Esophagus (tissue), 2 donors: ENCODE results near the gene USP17L10. TPM values are rescaled to one million over a fixed set of nuclear protein-coding genes. Genes with fewer than 3 reads are reported as not detected.
"Not testable (repeated sequence)": the region's sequence is repeated elsewhere in the genome, so short reads cannot be mapped to it uniquely, and the experiment has no call there.

ENCODE experiments used
- H3K27ac ChIP-seq, 2 donors: one replicate each; pipeline ENCODE4 v1.5.1; 2013; ENCODE audit warnings: low read depth in 2 of 2, mild to moderate bottlenecking in 2 of 2, inconsistent platforms in 1 of 2, low read length in 1 of 2, moderate library complexity in 1 of 2
- H3K27me3 ChIP-seq, 2 donors: one replicate each; pipeline ENCODE4 v1.6.1; 2013; ENCODE audit warnings: low read length in 2 of 2, control low read depth in 1 of 2, mild to moderate bottlenecking in 1 of 2; ENCODE audit not compliant: insufficient read depth in 2 of 2, control insufficient read depth in 1 of 2
- H3K36me3 ChIP-seq, 2 donors: one replicate each; pipeline ENCODE4 v1.6.1; 2013; ENCODE audit warnings: low read length in 1 of 2; ENCODE audit not compliant: control insufficient read depth in 2 of 2, insufficient read depth in 2 of 2
- H3K4me1 ChIP-seq, 2 donors: one replicate each; pipeline ENCODE4 v1.6.1; 2013; ENCODE audit warnings: low read length in 1 of 2; ENCODE audit not compliant: control insufficient read depth in 2 of 2, insufficient read depth in 2 of 2
- H3K4me3 ChIP-seq, 2 donors: one replicate each; pipeline ENCODE4 v1.5.1; 2013; ENCODE audit warnings: low read length in 2 of 2, mild to moderate bottlenecking in 2 of 2, low read depth in 1 of 2, moderate library complexity in 1 of 2
- H3K9me3 ChIP-seq, 2 donors: one replicate each; pipeline ENCODE4 v1.6.1; 2013; ENCODE audit warnings: mild to moderate bottlenecking in 2 of 2, low read depth in 1 of 2, low read length in 1 of 2, moderate library complexity in 1 of 2; ENCODE audit not compliant: control insufficient read depth in 2 of 2, insufficient read depth in 1 of 2
- WGBS, 2 donors: extraction: QIAGEN DNeasy Blood & Tissue Kit; methylation state at CpG; one replicate each; pipeline ENCODE4 v1.1.7; 2013; 5-methylcytosine and 5-hydroxymethylcytosine counted together
- polyA plus RNA-seq, 2 donors: library from polyadenylated mRNA; stranded (reverse); fragments of 200-250 nt; gene quantifications; one replicate each; pipeline ENCODE4 v1.2.3, GENCODE V29; 2013
- donor health status: healthy with polysubstance abuse.
- donor health status: Bipolar disorder and iron deficiency.

USP17L10 gene, protein sequence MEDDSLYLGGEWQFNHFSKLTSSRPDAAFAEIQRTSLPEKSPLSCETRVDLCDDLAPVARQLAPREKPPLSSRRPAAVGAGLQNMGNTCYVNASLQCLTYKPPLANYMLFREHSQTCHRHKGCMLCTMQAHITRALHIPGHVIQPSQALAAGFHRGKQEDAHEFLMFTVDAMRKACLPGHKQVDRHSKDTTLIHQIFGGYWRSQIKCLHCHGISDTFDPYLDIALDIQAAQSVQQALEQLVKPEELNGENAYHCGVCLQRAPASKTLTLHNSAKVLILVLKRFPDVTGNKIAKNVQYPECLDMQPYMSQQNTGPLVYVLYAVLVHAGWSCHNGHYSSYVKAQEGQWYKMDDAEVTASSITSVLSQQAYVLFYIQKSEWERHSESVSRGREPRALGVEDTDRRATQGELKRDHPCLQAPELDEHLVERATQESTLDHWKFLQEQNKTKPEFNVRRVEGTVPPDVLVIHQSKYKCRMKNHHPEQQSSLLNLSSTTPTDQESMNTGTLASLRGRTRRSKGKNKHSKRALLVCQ
- not detected for polyA plus RNA-seq

DNA sequence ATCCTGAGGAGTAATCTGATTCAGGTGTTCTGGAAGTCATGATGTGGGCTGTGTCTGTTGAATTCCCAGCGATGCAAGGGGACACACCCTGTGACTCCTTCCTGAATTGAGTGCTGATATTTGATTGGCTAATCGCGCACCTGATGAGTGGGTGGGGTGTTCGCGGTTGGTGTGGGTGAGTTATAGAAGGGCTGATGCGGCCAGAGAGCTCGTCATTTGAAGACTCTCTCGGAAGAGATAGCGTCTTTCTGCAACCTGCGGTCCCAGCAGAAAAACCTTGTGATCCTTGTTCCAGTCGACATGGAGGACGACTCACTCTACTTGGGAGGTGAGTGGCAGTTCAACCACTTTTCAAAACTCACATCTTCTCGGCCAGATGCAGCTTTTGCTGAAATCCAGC is at the start of gene USP17L10:
TSS of gene USP17L10 (plus strand) at position 301 of the 400 bp plus-strand sequence. CDS start at position 301, 0 bp downstream.
- 91% methylated on average over 12 of the region's 13 CpGs; no CpG with 5 or more reads in 1 of the 2 donors for WGBS, 2 donors
- not testable (repeated sequence) for H3K36me3 ChIP-seq, H3K4me1 ChIP-seq, H3K4me3 ChIP-seq, H3K27me3 ChIP-seq, H3K9me3 ChIP-seq, H3K27ac ChIP-seq

DNA sequence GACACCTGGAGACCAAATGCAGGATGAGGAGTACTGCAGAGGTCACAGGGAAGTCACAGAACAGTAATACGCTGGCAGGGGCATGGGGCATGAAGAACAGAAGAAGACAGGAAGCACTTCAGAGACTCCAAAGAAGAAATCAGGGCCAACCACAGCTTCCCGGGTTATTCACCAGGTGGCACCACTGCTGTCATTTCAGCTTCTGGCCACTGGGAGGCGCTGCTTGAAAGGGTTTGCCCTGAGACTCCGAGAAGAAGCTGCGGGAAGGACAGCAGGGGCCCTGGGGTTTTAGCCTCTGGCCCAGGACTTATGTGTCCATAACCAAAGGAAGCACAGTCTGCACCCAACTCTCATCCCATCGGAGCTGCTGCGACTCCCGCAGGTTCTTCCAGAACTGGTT is 44.5 kb upstream of the USP17L10 start:
- not testable (repeated sequence) for H3K9me3 ChIP-seq, H3K4me3 ChIP-seq, H3K27me3 ChIP-seq, H3K36me3 ChIP-seq, H3K27ac ChIP-seq, H3K4me1 ChIP-seq
- 20% methylated on average over 8 of the region's 8 CpGs; no CpG with 5 or more reads in 1 of the 2 donors for WGBS, 2 donors

DNA sequence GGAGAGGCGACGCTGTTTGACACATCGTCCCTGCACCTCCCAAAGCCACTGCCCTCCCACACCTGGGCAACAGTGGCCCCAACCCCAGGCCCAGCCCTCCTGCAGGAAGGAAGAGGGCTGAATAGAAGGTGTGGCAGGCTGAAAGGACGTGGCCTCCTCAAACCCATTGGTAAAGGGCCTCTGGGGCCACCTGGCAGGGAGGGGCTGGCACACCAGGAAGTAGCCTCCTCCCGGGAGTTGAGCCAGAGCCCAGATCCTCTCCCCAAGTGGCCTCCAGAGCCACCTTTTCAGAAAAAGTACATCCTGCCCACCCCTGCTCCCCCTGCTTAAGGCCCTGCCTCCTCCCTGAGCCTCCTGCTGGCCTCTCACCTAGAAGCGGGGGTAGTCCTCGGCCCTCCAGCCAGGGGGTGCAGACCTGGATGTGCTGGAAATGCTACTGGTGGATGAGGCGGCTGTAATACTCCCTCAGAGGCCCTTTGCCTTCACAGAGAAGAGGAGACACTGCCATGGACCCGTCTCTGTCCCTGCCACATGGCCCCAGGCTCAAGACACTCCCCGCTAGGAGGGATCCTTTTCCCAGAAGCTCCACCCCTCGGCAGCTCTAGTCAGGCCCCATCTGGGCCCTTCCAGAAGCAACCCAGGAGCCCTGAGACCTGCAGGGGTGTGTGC is 40.5 kb upstream of the USP17L10 start, which contains the start of gene FAM90A26:
TSS of gene FAM90A26 (plus strand) at position 619 of the 669 bp plus-strand sequence. CDS start 2,764 bp downstream, outside the sequence.
- WGBS, 2 donors: 76% methylated on average over 10 of the region's 11 CpGs; no CpG with 5 or more reads in 1 of the 2 donors
- H3K4me1 ChIP-seq, H3K4me3 ChIP-seq: not testable (repeated sequence)

DNA sequence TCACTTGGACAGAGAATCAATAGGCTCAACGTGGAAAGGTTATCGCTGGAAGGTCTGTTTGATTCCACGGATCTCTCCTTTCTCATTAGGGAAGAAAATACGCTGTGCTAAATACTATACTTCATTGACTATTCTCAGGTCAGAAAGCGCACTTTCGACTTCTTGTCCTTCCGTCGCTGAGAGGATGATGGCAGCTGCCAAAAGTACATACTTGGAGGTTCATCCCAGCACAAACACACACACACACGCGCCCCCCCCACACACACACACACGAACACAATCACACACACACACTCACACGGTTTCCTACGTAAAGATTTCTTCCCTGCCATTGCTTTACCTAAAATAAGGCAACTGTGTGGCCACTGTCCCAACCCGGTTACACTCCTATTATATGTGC is 4.2 kb downstream of the USP17L10 start:
- H3K4me1 ChIP-seq, H3K4me3 ChIP-seq, H3K27ac ChIP-seq, H3K36me3 ChIP-seq, H3K27me3 ChIP-seq, H3K9me3 ChIP-seq: not testable (repeated sequence)
- WGBS, 2 donors: 72 to 82% methylated on average over 11 of the region's 14 CpGs

More for the DNA sequence above, 40.5 kb upstream of the USP17L10 start, which contains the start of gene FAM90A26:
- H3K27me3 ChIP-seq, H3K36me3 ChIP-seq, H3K9me3 ChIP-seq, H3K27ac ChIP-seq: not testable (repeated sequence)

DNA sequence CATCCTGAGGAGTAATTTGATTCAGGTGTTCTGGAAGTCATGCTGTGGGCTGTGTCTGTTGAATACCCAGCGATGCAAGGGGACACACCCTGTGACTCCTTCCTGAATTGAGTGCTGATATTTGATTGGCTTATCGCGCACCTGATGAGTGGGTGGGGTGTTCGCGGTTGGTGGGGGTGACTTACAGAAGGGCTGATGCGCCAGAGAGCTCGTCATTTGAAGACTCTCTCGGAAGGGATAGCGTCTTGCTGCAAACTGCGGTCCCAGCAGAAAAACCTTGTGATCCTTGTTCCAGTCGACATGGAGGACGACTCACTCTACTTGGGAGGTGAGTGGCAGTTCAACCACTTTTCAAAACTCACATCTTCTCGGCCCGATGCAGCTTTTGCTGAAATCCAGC is 4.6 kb downstream of the USP17L10 start, which contains the start of gene USP17L11:
TSS of gene USP17L11 (plus strand) at position 301 of the 400 bp plus-strand sequence. CDS start at position 301, 0 bp downstream.
- 93% methylated on average over 10 of the region's 14 CpGs; no CpG with 5 or more reads in 1 of the 2 donors for WGBS, 2 donors
- not testable (repeated sequence) for H3K27ac ChIP-seq, H3K36me3 ChIP-seq, H3K27me3 ChIP-seq, H3K4me1 ChIP-seq, H3K9me3 ChIP-seq, H3K4me3 ChIP-seq

DNA sequence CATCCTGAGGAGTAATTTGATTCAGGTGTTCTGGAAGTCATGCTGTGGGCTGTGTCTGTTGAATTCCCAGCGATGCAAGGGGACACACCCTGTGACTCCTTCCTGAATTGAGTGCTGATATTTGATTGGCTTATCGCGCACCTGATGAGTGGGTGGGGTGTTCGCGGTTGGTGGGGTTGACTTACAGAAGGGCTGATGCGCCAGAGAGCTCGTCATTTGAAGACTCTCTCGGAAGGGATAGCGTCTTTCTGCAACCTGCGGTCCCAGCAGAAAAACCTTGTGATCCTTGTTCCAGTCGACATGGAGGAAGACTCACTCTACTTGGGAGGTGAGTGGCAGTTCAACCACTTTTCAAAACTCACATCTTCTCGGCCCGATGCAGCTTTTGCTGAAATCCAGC is 9.4 kb downstream of the USP17L10 start, which contains the start of gene USP17L12:
TSS of gene USP17L12 (plus strand) at position 301 of the 400 bp plus-strand sequence. CDS start at position 301, 0 bp downstream.
- H3K27ac ChIP-seq, H3K9me3 ChIP-seq, H3K4me1 ChIP-seq, H3K27me3 ChIP-seq, H3K36me3 ChIP-seq, H3K4me3 ChIP-seq: not testable (repeated sequence)
- WGBS, 2 donors: no CpG with 5 or more reads among the region's 13 CpGs

DNA sequence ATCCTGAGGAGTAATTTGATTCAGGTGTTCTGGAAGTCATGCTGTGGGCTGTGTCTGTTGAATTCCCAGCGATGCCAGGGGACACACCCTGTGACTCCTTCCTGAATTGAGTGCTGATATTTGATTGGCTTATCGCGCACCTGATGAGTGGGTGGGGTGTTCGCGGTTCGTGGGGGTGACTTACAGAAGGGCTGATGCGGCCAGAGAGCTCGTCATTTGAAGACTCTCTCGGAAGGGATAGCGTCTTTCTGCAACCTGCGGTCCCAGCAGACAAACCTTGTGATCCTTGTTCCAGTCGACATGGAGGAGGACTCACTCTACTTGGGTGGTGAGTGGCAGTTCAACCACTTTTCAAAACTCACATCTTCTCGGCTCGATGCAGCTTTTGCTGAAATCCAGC is 14.1 kb downstream of the USP17L10 start, which contains the start of gene USP17L13:
TSS of gene USP17L13 (plus strand) at position 301 of the 400 bp plus-strand sequence. CDS start at position 301, 0 bp downstream.
- H3K27ac ChIP-seq, H3K4me3 ChIP-seq, H3K36me3 ChIP-seq, H3K27me3 ChIP-seq, H3K4me1 ChIP-seq, H3K9me3 ChIP-seq: not testable (repeated sequence)
- WGBS, 2 donors: no CpG with 5 or more reads among the region's 14 CpGs

DNA sequence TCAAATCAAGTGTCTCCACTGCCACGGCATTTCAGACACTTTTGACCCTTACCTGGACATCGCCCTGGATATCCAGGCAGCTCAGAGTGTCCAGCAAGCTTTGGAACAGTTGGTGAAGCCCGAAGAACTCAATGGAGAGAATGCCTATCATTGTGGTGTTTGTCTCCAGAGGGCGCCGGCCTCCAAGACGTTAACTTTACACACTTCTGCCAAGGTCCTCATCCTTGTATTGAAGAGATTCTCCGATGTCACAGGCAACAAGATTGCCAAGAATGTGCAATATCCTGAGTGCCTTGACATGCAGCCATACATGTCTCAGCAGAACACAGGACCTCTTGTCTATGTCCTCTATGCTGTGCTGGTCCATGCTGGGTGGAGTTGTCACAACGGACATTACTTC is 19.8 kb downstream of the USP17L10 start:
- H3K36me3 ChIP-seq, H3K4me3 ChIP-seq, H3K9me3 ChIP-seq, H3K4me1 ChIP-seq, H3K27ac ChIP-seq, H3K27me3 ChIP-seq: not testable (repeated sequence)
- WGBS, 2 donors: 89 to 90% methylated on average over 4 to 6 of the region's 8 CpGs

DNA sequence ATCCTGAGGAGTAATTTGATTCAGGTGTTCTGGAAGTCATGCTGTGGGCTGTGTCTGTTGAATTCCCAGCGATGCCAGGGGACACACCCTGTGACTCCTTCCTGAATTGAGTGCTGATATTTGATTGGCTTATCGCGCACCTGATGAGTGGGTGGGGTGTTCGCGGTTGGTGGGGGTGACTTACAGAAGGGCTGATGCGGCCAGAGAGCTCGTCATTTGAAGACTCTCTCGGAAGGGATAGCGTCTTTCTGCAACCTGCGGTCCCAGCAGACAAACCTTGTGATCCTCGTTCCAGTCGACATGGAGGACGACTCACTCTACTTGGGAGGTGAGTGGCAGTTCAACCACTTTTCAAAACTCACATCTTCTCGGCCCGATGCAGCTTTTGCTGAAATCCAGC is 23.6 kb downstream of the USP17L10 start, which contains the start of gene USP17L15:
TSS of gene USP17L15 (plus strand) at position 301 of the 400 bp plus-strand sequence. CDS start at position 301, 0 bp downstream.
- H3K4me3 ChIP-seq, H3K27me3 ChIP-seq, H3K9me3 ChIP-seq, H3K27ac ChIP-seq, H3K36me3 ChIP-seq, H3K4me1 ChIP-seq: not testable (repeated sequence)
- WGBS, 2 donors: no CpG with 5 or more reads among the region's 15 CpGs
